Colonic mucosa (tissue), 4 donors: ENCODE results near the gene TENM4. TPM values are rescaled to one million over a fixed set of nuclear protein-coding genes. Genes with fewer than 3 reads are reported as not detected.

Source experiments
- DNase-seq: peaks from one replicate; pipeline ENCODE4 v3.0.0-alpha.2; 2020
- H3K27ac ChIP-seq: fragments of 200-600 bp; one replicate; pipeline ENCODE4 v1.8.0; 2021
- H3K27me3 ChIP-seq: fragments of 200-600 bp; one replicate; pipeline ENCODE4 v1.8.0; 2021
- H3K36me3 ChIP-seq: fragments of 200-600 bp; one replicate; pipeline ENCODE4 v1.8.0; 2021
- H3K4me1 ChIP-seq: fragments of 200-600 bp; one replicate; pipeline ENCODE4 v1.8.0; 2021; ENCODE audit warnings: mild to moderate bottlenecking
- H3K4me3 ChIP-seq: fragments of 200-600 bp; one replicate; pipeline ENCODE4 v1.8.0; 2021
- H3K9ac ChIP-seq, 2 donors: one replicate each; pipeline ENCODE4 v1.7.0; 2013; ENCODE audit warnings: control low read depth in 2 of 2, low read depth in 2 of 2, low read length in 2 of 2
- H3K9me3 ChIP-seq: fragments of 200-600 bp; one replicate; pipeline ENCODE4 v1.8.0; 2021
- intact Hi-C: fragments of 100-400 bp; cut with DNase I; formaldehyde crosslinking; loops from one replicate; pipeline ENCODE4 v1.14.1; 2022
- total RNA-seq, 2 donors: library from RNA; stranded (reverse); fragmentation: NEBNext Ultra II Directional in 1 of 2; extraction: Animal tissue kit (Norgen Biotek cat#: 25700) in 1 of 2; gene quantifications; one replicate each; pipeline ENCODE4 v1.2.1, GENCODE V29; 2021
- TF ChIP-seq, protein P1 (sequence below): fragments of 200-600 bp; IDR thresholded peaks from one replicate; pipeline ENCODE4 v1.8.0; 2022; ENCODE audit warnings: antibody characterized with exemption, mild to moderate bottlenecking
- donor health status: healthy.
- donor health status: DM: no; HTN: no; CAD: no.
- donor health status: DM: no; HTN: no; CAD: no.

Gene TENM4
- total RNA-seq, 2 donors from 2014 or later = 0.48 to 1.2 TPM

GRCh38 chr11:78767027-78767932, 673.5 kb downstream of the TENM4 start:
- no peak for DNase-seq
- Histone ChIP-seq H3K4me3 (no peak overlapping the region), H3K9ac (no peak overlapping the region), H3K9me3 (no peaks in the 10 kb centered on the region), H3K36me3 (no peaks in the 10 kb centered on the region), H3K27me3 (no peaks in the 10 kb centered on the region), H3K4me1 (no peaks in the 10 kb centered on the region), H3K27ac (no peak overlapping the region)
- TF ChIP-seq, protein P1, sequence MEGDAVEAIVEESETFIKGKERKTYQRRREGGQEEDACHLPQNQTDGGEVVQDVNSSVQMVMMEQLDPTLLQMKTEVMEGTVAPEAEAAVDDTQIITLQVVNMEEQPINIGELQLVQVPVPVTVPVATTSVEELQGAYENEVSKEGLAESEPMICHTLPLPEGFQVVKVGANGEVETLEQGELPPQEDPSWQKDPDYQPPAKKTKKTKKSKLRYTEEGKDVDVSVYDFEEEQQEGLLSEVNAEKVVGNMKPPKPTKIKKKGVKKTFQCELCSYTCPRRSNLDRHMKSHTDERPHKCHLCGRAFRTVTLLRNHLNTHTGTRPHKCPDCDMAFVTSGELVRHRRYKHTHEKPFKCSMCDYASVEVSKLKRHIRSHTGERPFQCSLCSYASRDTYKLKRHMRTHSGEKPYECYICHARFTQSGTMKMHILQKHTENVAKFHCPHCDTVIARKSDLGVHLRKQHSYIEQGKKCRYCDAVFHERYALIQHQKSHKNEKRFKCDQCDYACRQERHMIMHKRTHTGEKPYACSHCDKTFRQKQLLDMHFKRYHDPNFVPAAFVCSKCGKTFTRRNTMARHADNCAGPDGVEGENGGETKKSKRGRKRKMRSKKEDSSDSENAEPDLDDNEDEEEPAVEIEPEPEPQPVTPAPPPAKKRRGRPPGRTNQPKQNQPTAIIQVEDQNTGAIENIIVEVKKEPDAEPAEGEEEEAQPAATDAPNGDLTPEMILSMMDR = no peak
- intact Hi-C loops = no loop called here

DNA sequence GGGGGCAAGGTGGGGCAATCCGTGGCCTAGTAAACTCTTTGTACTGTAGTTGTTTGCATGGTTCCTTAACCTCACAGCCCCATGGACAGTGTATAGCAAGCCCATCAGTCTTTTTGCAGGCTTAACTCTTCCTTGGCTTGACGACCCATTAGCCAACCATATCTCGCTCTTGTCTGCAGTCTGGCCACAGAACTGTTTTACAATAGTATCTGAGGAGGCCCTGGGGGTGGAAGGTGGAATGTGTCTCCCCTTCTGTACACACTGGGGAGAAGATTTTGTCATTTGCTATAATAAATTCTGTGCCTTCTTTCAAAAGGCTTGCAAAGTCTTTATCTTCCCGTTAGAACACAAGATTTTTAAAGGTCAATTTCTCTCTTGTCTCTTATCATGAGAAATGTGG, 675.9 kb downstream of the TENM4 start:
- Histone ChIP-seq H3K4me3 (no peak overlapping the region), H3K27ac (no peak overlapping the region), H3K4me1 (no peaks in the 10 kb centered on the region), H3K27me3 (no peaks in the 10 kb centered on the region), H3K9me3 (no peaks in the 10 kb centered on the region), H3K9ac (no peak overlapping the region), H3K36me3 (no peaks in the 10 kb centered on the region)
- DNase-seq = no peak
- intact Hi-C loops = no loop called here
- TF ChIP-seq, protein P1 = no peak

GRCh38 chr11:78763664-78764063, 677.2 kb downstream of the TENM4 start:
- TF ChIP-seq, protein P1 = no peak

DNA sequence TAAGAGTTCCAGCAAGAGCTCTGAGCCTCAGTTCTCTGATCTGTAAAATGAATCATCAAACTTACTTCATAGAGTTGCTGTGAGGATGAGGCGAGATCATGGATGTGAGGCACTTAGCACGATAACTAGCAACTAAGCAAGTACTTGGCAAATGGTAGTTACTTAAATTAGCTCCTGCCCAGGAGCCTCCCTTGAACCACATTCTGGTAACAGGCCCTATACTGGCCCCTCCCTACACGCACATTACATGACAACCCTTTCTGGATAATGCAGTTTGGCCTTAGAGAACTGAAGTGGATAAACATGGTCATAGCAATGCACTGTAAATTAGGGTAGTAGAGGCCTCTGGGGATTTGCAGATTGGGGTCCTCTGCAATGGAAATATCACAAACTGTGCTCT, 678.7 kb downstream of the TENM4 start:
- intact Hi-C loops = no loop called here
- DNase-seq = no peak

More at GRCh38 chr11:78763664-78764063, 677.2 kb downstream of the TENM4 start:
- no peak for DNase-seq
- Histone ChIP-seq H3K9me3 (no peaks in the 10 kb centered on the region), H3K27me3 (no peaks in the 10 kb centered on the region), H3K36me3 (no peaks in the 10 kb centered on the region), H3K4me3 (no peak overlapping the region), H3K4me1 (no peaks in the 10 kb centered on the region), H3K27ac (no peak overlapping the region), H3K9ac (no peak overlapping the region)
- intact Hi-C loops = no loop called here

DNA sequence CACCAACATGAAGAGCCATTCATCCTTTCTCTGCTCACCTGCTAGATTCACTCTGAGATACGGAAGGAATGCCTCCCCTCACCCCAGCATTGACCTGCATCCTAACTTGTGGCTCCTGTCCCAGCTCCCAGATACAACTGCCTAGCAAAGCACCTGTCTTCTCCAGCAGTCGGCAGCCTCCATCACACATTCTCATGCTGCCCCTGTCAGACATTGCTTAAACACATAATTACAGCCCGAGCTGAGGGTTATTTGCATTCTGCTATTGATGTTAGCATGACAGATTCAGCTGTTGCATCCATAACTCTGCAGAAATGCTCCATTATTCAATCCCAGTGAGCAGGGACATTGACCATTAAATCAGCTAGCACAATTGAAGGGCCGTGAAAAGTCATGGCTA, 681.8 kb downstream of the TENM4 start:
- intact Hi-C loops = no loop called here
- Histone ChIP-seq H3K4me3 (no peak overlapping the region), H3K9me3 (no peaks in the 10 kb centered on the region), H3K27ac (no peak overlapping the region), H3K9ac (no peak overlapping the region), H3K4me1 (no peaks in the 10 kb centered on the region), H3K36me3 (no peaks in the 10 kb centered on the region), H3K27me3 (no peaks in the 10 kb centered on the region)
- DNase-seq = no peak
- TF ChIP-seq, protein P1 = no peak

More for the DNA sequence above, 678.7 kb downstream of the TENM4 start:
- Histone ChIP-seq H3K9ac (no peak overlapping the region), H3K9me3 (no peaks in the 10 kb centered on the region), H3K4me1 (no peaks in the 10 kb centered on the region), H3K4me3 (no peak overlapping the region), H3K36me3 (no peaks in the 10 kb centered on the region), H3K27me3 (no peaks in the 10 kb centered on the region), H3K27ac (no peak overlapping the region)
- TF ChIP-seq, protein P1 = no peak
